HG02973 (cell line): ENCODE results near the gene KDM7A.

Experiments
- ATAC-seq: cut with Tn5 transposase; IDR thresholded peaks from one replicate; pipeline ENCODE4 v1.9.1; 2021; ENCODE audit warnings: moderate library complexity; ENCODE audit not compliant: unreplicated experiment

The KDM7A gene

GRCh38 chr7:140057143-140057535 lies 119.6 kb downstream of the KDM7A start:
- no peak for ATAC-seq

GRCh38 chr7:140056431-140057142 lies 120.2 kb downstream of the KDM7A start:
- no peak for ATAC-seq

- no peak for ATAC-seq
Measured at GRCh38 chr7:140055833-140056232, 121.0 kb downstream of the KDM7A start.

- no peak for ATAC-seq
Measured at GRCh38 chr7:140054751-140055150, 122.0 kb downstream of the KDM7A start.

- ATAC-seq: peak; percentile 87
Measured at GRCh38 chr7:140053812-140054539, 122.8 kb downstream of the KDM7A start.

- no peak for ATAC-seq
Measured at GRCh38 chr7:140051820-140052219, 125.0 kb downstream of the KDM7A start.

GRCh38 chr7:140050100-140050499 lies 126.7 kb downstream of the KDM7A start:
- no peak for ATAC-seq

- no peak for ATAC-seq
Measured at GRCh38 chr7:140049339-140050024, 127.3 kb downstream of the KDM7A start.

- no peak for ATAC-seq
Measured at GRCh38 chr7:140048989-140049338, 127.8 kb downstream of the KDM7A start.

GRCh38 chr7:140048138-140048537 lies 128.6 kb downstream of the KDM7A start:
- no peak for ATAC-seq

- no peak for ATAC-seq
Measured at GRCh38 chr7:140047197-140047596, 129.6 kb downstream of the KDM7A start.

- no peak for ATAC-seq
Measured at GRCh38 chr7:140045697-140046096, 131.1 kb downstream of the KDM7A start.

GRCh38 chr7:140044251-140044650 lies 132.5 kb downstream of the KDM7A start:
- ATAC-seq: no peak

GRCh38 chr7:140042386-140042670 lies 134.5 kb downstream of the KDM7A start:
- no peak for ATAC-seq

GRCh38 chr7:140041659-140042385 lies 135.0 kb downstream of the KDM7A start:
- no peak for ATAC-seq

- ATAC-seq: no peak
Measured at GRCh38 chr7:140039896-140040295, 136.9 kb downstream of the KDM7A start.

- ATAC-seq: no peak
Measured at GRCh38 chr7:140039066-140039465, 137.7 kb downstream of the KDM7A start.

GRCh38 chr7:140036224-140036962 lies 140.4 kb downstream of the KDM7A start:
- ATAC-seq: no peak

GRCh38 chr7:140035400-140036223 lies 141.2 kb downstream of the KDM7A start:
- no peak for ATAC-seq
